GM19324 (cell line): ENCODE results near the gene FGF4.

Source experiments
- ATAC-seq: cut with Tn5 transposase; IDR thresholded peaks from one replicate; pipeline ENCODE4 v1.9.1; 2021; ENCODE audit warnings: mild to moderate bottlenecking, moderate library complexity; ENCODE audit not compliant: unreplicated experiment, low FRiP score

FGF4 gene

GRCh38 chr11:69775163-69775755, at the start of gene FGF4:
FGF4 (minus strand) TSS chr11:69775341; CDS start chr11:69775084, 257 bp downstream.
- ATAC-seq = no peak

- ATAC-seq = no peak
These were observed 48.6 kb upstream of the FGF4 start for GRCh38 chr11:69823641-69824265.

- ATAC-seq = no peak
These were observed 47.7 kb upstream of the FGF4 start for GRCh38 chr11:69822676-69823494.

- ATAC-seq = no peak
These were observed 46.4 kb upstream of the FGF4 start for GRCh38 chr11:69821511-69822040.

- ATAC-seq = no peak
These were observed 45.3 kb upstream of the FGF4 start for GRCh38 chr11:69820441-69820840.

- ATAC-seq = no peak
These were observed 44.5 kb upstream of the FGF4 start for GRCh38 chr11:69819541-69820070.

- ATAC-seq = no peak
These were observed 43.7 kb upstream of the FGF4 start, which contains the start of gene FGF3 for GRCh38 chr11:69818603-69819441. FGF3 (minus strand) TSS chr11:69819416; CDS start chr11:69818933, 483 bp downstream.

- no peak for ATAC-seq
These were observed 43.1 kb upstream of the FGF4 start for GRCh38 chr11:69818231-69818602.

GRCh38 chr11:69817265-69818230, 42.4 kb upstream of the FGF4 start:
- ATAC-seq = no peak

GRCh38 chr11:69816671-69817070, 41.5 kb upstream of the FGF4 start:
- ATAC-seq = no peak

- ATAC-seq = no peak
These were observed 40.8 kb upstream of the FGF4 start for GRCh38 chr11:69815973-69816372.

- ATAC-seq = no peak
These were observed 39.8 kb upstream of the FGF4 start for GRCh38 chr11:69814902-69815301.

- no peak for ATAC-seq
These were observed 39.3 kb upstream of the FGF4 start for GRCh38 chr11:69814411-69814810.

GRCh38 chr11:69813839-69814238, 38.7 kb upstream of the FGF4 start:
- no peak for ATAC-seq

GRCh38 chr11:69812946-69813345, 37.8 kb upstream of the FGF4 start:
- no peak for ATAC-seq

- no peak for ATAC-seq
These were observed 37.1 kb upstream of the FGF4 start for GRCh38 chr11:69812256-69812655.

GRCh38 chr11:69811431-69811830, 36.3 kb upstream of the FGF4 start:
- ATAC-seq = no peak

GRCh38 chr11:69810289-69811118, 35.4 kb upstream of the FGF4 start:
- no peak for ATAC-seq
